Globus pallidus (tissue), 1 donor: Measurements from ENCODE around the gene ACTN1.

Experiments used
- DNase-seq: peaks from one replicate; pipeline ENCODE4 v3.0.0-alpha.2; 2015; ENCODE audit warnings: low spot score

The ACTN1 gene

DNA sequence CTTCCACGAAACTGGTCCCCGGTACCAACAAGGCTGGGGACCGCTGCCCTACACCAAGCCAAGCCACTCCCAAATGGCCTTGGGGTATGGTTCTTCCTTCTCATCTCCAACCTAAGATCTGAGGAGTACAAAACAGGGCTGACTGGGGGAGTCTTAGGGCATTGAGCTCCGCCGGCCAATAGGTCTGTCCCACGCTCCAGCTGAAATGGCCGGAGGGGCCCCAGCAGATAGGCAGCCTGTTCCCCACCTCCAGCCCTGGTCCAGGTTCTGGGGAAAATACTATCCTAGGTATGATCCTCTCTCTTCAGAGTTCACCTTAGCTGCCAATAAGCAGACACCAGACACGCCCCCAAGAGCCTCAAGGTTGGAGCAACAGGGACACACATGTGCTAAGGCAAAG is 90.2 kb downstream of the ACTN1 start:
- no peak for DNase-seq

DNA sequence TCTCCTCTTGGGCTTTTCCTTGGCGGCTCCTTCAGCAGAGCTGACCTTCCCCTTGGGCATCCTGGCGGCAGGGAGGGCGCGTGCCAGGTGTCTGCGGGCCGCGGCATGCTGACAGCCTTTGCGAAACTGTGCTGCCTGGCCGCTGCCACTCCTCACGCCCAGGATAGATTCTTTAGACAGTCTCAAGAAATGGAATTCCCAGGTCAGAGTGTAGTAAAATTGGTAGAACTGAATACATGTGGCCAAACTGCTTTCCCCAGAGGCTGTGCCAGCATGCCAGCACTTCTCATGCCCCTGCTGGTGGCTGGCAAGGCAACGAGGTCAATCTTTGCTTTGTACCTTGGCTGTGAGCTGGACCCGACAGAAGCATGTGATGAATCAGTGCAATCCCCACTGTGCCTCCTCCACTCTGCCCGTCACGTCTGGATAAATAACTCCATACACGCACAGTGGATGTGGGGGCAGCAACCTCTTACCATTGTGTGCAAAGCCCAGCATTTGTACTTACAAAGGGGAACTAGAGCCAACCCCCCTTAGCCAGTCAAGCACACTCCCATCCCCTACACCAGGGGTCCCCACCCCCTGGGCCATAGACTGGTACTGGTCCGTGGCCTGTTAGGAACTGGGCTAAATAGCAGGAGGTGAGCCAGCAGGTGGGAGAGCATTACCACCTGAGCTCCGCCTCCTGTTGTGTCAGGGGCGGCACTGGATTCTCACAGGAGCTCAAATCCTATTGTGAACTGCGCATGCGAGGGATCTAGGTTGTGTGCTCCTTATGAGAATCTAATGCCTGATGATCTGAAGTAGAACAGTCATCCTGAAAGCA is 90.9 kb downstream of the ACTN1 start:
- DNase-seq, result no peak

DNA sequence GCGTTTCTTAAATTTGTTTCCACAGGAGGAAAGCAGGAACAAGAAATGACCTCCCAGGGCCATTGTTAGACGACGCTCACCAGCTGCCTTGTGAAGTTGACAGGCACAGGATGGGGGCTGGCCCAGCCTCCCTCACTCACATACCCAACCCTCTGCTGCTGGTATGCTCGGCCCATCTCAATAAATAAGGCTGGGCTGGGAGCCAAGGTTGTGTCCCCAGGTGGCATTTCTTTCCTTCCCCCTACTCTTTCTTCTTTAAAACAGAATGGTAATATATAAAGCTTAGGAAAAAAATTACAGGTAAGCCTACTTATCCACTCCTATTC is 93.0 kb downstream of the ACTN1 start:
- no peak for DNase-seq

DNA sequence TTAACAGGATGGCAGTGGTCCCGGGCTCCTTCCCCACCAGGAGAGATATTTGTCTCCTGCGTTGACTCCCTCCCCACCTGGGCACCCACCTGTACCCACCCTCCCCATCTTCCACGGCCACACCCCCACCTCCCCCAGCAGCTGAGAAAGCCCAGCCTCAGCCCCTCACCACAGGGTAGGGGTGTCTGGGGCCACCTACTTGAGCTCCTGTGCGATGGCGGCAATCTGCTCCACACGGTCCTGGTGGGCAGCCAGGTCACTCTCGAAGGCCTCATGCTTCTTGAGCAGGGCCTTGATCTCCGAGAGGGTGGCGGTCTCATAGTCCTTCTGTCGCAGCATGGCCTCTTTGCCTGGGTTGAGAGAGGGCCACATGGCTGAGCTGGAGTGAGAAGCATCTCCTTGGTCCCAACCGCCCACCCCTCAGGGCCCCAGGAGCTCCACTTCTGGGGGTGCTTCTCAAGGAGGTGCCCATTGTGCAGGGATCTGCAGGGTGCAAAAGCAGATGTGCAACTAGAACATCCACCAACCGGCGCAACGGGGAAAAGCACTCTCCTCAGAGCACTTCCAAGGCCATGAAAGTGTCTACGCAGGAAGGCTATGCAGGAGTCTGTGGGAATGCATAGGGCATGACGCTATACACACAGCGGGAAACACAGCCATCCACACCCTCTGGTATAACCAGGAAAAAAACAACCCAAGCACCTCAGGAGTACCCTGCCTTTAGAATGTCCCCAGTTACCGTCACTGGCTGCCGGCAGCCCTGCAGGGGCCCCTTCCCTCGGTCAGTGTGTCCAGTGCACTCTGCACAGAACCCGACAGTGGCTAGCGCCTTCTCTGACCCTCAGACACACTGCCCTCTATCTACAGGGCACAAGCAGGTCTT is 93.6 kb downstream of the ACTN1 start:
- no peak for DNase-seq

DNA sequence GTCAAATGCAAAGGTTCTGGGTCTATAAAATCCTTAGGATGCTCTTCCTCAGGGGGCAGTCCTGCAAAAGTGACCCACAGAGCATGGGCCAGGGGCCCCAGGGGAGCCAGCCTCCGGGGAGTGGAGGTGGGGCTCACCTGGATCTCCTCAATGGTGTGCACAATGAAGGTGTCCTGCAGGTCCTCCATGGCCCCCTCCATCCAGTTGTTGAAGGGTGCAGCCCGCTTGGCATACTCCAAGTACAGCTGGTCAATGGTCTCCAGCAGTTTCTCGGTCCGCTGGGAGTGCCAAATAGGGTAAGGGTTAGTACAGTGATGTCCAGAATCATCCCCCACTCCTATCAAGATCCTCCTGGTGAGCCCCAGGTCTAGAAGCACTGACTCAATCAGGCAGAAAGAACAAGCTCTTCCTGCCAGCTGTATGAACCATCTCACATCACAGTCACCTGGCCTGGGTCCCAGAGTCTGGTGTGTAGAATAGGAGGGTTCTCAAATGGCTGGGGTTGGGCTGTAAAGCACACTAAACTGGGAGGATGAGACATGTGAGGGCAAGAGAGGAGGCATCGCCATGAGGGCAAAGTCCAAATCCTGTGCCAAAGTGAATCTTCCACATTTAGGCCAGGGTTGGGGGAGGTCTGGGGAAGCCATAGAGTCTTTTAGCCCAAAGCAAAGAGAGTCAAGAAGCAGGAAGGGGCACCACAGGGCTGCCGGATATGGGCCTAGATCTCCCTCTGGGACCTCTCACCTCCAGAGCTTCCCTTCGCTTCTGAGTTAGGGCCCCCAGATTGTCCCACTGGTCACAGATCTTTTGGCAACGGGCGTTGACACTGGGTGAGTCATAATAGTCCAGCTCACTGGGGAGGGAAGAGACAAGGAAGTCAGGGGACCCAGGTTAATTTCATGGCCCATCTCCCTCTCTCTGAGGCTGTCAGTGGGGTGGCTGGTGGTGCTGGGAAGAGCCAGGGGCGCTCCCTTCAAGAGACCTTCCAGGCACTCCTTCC is 94.8 kb downstream of the ACTN1 start:
- DNase-seq, result no peak

DNA sequence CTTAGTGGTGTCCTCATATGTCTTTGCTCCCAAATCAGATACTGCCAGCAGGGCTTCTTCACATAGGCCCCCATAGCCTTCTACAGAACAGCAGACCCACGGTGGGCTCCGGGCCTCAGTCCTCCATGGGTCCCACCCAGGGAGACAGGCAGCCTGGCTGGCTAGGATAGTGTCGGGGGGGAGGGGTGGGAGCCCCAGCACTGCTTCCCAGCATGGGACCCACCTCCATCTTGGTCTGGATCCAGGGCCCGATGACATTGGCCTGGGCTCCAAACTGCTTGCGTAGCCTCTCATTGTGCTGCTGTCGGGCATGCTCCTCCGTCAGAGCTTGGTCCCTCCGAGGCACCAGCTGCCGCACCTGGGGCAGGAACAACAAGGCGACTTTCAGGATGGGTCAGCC is 96.9 kb downstream of the ACTN1 start:
- no peak for DNase-seq

DNA sequence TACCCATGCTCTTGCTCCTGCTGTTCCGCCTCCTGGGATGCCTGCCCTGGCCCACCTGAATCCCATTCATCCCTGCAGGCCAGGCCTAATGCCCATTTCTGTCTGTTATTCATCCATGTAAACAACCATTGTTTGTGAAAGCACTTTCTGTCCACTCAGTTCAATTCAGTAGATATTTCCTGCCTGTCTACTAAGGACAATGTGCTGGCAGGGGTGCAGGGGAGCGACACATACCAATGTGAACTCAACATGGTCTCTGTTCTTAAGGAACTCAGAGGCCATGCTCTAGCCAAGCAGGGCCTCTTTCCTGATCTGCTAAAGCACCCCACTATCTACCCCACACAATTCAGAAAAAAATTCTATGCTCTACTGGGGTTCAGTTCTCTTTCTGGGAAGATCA is 97.7 kb downstream of the ACTN1 start:
- no peak for DNase-seq

DNA sequence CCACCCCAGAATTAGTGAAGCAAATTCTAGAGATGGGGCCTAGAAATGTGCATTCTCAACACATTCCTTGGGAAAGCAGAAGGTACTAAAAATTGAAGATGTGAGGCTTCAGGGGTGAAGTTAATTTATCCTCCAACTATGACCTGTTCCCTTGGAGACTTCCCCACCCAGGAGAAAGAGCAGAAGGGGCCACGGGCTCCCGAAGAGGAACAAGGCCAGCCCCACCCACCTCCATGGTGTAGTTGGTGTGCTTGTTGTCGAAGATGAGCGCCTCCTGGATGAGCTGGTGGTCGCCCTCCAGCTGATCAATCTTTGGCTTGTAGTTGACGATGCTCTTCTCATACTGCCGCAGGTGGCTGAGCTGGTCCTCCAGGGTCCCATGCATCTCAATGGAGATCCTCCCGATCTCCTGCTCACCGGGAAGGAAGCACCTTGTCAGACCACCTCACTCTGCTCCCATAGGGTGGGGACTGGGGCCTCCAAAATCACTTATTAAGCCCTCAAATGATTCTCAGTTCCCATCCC is 98.5 kb downstream of the ACTN1 start:
- no peak for DNase-seq

DNA sequence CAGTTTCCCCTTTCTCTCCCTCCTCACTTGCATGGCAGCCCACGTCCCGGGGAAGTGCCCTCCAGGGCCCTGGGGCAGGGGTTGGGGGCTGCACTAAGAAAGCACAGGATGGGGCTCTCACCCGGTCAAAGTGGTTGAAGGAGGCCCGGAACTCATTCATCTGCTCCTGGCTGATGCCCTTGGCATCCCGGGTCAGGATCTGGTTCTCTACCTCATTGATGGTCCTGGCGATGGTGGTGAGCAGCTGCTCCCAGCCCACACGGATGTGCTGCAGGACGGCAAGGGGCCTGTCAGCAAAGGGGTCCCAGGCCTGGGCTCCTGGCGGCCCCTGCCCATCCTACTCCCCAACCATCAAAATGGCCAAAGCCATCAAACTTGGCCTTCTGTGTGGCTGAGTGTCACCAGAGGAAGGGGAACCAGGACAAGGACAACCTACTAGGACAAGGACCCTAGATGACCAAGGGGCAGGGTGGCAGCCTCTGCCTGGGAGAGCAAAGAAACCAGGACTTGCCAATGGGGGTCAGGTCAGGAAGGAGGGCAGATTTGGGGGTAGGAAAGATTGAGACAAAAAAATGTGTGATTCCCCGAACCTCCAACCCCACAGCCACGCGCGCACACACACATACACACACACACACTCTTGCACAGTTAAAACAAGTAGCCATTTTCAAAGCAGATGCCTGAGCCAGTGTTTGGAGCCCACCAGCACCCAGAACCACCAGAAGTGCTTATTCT is 99.1 kb downstream of the ACTN1 start:
- no peak for DNase-seq

DNA sequence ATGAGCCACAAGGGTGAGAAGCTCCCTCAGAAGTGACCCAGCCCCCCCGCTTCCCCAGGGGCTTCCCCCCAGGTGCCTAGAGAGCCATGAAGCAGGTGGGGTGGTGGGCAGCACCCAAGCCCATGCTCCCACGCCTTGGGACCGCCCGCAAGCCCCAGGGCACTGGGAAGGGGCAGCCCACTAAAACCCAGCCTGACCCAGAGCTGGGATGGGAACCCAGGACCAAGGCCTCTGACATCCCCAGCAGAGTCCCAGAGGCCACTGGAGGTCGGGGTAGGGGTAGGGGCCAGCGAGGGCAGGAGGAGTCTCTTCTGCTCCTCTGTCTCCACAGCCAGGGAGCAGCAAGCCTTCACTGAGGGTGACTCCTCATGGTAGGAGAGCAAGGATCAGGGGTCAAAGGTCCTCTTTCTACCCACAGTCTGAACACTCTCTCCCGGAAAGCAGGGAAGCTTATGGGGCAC is 99.8 kb downstream of the ACTN1 start:
- no peak for DNase-seq

DNA sequence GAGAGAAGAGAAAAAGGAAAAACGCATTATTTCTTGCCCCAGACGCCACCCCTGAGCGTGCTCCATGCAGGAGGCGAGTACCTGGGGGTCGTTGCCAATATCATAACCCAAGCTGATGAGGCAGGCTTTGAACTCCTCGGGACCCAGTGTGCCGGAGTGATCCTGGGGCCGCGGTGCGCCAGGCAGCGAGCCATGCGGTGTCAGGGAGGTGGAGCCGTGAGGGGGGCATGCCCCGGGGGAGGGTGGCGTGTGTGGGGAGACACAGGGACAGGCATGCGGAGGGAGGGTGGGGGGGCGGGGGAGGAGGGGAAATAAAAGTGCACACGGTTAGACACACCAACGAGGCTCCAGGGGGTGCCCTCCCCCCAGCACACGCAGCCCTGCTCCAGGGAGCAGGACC is 100.2 kb downstream of the ACTN1 start:
- DNase-seq, result no peak

DNA sequence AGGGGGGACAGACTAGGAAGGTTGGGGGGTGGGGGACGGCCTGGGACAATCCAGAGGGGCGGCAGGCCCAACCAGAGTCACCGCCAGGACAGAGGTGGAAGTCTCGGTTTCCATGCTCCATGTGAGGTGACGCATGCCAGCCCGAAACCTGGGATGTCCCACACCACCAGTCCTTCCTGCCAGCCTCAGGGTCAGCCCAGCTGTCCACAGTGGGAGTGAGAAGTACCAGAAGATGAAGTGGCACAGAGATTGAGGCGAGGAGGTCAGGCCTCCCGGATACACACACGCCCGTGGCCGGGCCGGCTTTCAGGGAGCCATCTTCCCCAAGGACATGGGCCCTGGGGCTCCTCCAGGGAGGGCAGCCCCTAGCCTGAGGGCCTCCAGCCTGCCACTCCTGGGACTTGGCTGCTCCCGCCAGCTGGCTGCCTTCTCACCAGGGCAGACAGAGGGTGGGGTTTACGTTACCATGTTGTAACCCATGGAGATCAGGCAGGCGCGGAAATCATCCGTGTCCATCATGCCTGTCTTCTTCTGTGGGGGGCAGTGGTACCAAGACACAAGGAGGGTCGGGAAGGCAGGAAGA is 101.0 kb downstream of the ACTN1 start:
- no peak for DNase-seq

DNA sequence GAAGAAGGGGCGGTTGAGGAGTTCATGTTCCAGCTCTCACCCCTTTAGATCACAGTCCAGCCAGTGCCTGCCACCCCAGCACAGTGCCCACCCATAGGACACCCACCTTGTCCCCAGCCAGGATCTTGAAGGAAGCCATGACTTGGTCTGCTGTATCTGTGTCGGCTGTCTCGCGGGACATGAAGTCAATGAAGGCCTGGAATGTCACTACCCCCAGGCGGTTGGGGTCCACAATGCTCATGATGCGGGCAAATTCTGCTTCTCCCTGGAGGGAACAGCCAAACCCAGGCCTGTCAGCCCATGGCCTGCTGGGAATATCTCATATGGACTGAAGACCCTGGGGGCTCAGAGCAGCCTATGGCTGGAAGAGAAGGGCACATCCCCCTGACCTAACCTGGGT is 102.1 kb downstream of the ACTN1 start:
- no peak for DNase-seq

DNA sequence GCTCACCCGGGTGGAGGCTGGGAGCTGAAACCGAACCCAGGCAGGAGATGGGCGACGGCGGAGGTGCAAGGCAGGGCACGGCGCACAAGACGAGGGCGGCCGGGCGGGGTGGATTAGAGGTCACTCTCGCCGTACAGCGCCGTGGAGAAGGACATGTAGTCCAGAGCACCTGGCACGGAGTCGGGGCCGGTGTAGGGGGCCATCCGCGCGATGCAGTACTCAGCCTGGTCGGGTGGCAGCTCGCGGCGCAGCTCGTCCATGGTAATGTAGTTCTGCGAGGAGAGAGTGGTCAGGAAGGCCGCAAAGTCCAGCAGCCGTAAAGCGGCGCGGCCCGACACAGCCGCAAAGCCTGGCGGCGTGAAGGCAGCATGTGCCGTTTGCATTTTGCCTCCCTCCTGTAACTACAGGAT is 104.4 kb downstream of the ACTN1 start:
- DNase-seq, result no peak

DNA sequence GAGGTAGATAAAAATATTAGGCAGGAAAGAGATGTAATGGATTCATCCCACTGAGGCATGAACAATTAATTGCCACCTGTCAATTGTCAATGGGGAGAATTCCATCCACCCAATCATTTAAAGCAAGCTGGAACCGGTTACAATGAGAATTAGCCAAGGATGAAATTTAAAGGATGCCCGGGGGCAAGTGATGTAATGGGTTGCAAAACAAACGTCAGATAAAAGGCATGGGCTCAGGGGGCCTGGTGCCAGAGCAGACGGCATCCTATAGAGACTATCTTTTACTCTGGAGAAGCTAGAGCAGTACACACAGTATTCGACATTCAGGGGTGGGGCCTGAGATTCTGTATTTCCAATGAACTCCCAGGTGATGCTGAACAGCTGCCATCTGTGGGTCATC is 105.7 kb downstream of the ACTN1 start:
- no peak for DNase-seq

DNA sequence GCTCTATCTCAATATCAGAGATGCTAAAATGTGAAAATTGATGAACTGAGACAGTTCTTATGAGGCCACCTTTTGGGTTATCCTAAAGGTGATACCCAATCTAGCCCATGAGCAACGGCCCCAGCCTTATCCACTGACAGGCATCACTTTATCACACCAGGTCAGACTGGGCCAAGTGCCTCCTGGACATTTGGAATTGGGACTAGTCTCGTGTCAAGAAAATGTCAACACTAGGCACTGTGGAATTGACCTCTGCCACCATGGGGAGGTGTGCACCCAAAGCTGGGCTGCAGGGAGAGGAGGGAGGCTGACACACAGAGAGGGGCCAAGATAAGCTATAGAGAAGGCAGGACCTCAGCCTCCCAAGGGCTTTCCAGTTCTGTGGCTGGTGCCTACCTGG is 107.7 kb downstream of the ACTN1 start:
- no peak for DNase-seq

DNA sequence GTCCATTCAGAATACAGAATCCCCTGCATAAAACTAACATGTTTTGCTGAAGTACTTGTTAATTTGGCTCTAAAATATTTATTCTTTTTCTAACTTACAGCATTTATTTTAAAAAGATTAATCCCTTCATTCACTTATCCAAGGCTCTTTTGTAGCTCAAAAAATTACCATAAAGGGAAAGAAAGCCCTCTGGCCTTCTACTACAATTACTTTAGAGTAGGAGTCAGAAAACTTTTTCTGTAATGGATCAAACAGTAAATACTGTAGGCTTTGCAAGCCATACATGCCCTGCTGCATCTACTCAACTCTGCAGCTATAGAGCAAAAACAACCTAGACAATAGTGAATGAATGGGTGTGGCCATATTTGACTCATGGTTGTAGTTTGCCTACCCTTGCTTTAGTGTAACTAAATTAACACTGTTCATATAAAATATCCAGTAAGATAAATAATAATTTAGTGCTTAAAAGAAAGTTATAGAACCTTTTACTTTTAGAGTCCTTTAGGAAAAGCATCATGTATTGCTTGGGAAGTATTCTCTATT is 112.0 kb downstream of the ACTN1 start:
- no peak for DNase-seq

DNA sequence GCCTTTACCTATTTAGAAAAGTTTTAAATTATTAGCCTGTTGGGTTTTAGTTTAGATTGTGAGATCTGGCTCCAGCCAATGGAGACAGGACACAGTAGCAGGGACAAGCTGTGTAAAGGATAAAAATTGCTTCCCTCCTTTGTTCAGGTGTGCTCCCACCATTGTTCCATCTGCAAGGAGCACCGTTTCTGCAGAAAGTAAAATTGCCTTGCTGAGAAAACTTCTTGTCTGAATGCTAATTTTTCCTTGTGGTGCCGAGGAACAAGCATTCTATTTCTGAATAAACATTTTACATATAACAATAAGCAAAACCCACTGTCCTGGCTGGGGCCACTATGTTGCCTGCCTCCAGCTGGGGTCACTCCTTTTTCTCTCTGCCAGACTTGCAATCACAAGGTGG is 113.6 kb downstream of the ACTN1 start:
- no peak for DNase-seq

DNA sequence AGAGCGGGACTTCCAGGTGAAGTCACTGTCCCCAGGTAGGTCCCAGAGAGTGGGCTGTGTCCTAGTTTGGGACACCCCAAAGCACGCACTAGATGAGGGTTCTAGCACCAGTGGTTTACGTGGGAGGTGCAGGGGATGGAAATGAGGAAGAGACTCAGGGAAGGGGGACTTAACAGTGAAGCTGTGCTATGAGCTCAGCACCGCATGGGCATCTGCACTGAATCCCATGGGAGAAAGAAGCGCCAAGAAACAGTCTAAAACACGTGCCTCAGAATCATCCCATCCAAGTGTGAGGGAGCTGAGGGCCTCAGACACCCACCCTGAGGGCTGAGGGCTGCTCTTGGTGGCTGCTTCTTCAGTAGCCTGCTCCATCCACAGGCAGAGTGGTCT is 114.7 kb downstream of the ACTN1 start:
- DNase-seq, result no peak

DNA sequence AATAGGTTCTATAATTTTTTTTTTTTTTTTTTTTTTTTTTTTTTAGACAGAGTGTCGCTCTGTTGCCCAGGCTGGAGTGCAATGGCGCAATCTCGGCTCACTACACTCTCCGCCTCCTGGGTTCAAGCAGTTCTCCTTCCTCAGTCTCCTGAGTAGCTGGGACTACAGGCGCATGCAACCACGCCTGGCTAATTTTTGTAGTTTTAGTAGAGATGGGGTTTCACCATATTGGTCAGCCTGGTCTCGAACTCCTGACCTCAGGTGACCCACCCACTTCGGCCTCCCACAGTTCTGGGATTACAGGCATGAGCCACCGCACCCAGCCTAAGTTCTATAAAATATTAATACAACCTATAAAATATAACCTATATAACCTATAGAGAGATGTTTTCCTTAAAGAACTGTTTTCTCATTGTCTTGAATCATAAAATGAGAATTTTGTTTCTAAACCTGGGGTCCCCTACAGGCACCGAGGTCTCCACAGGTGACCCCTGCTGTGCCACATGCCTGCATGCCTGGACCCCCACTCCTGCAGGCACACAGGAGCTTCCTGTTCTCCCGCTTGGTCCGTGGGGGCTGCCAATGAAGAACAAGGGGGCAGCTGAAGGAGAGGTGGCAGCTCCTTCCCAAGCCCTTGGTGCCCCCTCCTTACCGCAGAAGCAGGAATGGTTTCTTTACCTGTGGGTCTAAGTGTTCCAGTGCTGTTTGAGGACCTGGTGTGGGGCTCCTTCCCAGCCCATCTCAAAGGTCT is 115.3 kb downstream of the ACTN1 start:
- DNase-seq, result no peak
